Globus pallidus (tissue), 1 donor: Measurements from ENCODE around the gene RTEL1.
A peak's percentile ranks its signal among the peaks of the same experiment; 100 is the strongest.

ENCODE experiments used
- DNase-seq: peaks from one replicate; pipeline ENCODE4 v3.0.0-alpha.2; 2015; ENCODE audit warnings: low spot score

RTEL1 gene

GRCh38 chr20:63737945-63738686, 80.0 kb downstream of the RTEL1 start:
- DNase-seq = no peak

- peak; percentile 31 for DNase-seq
Measured at GRCh38 chr20:63738687-63739129, 80.6 kb downstream of the RTEL1 start.

GRCh38 chr20:63739130-63740069, 81.3 kb downstream of the RTEL1 start, which contains the start of gene SLC2A4RG:
Gene SLC2A4RG (plus strand): TSS chr20:63739776. CDS start chr20:63739913, 137 bp downstream.
- peak; percentile 85 for DNase-seq

GRCh38 chr20:63740070-63740626, 82.0 kb downstream of the RTEL1 start:
- peak; percentile 28 for DNase-seq

GRCh38 chr20:63740627-63741353, 82.7 kb downstream of the RTEL1 start:
- DNase-seq = peak; percentile 61

- DNase-seq = no peak
Measured at GRCh38 chr20:63741354-63741675, 83.2 kb downstream of the RTEL1 start.

GRCh38 chr20:63741676-63742380, 83.7 kb downstream of the RTEL1 start:
- DNase-seq = no peak

- DNase-seq = no peak
Measured at GRCh38 chr20:63742381-63743024, 84.4 kb downstream of the RTEL1 start.

- DNase-seq = no peak
Measured at GRCh38 chr20:63743210-63743970, 85.3 kb downstream of the RTEL1 start.

GRCh38 chr20:63744158-63744557, 86.0 kb downstream of the RTEL1 start:
- DNase-seq = no peak

GRCh38 chr20:63744574-63745423, 86.7 kb downstream of the RTEL1 start:
- no peak for DNase-seq

GRCh38 chr20:63745424-63745805, 87.3 kb downstream of the RTEL1 start:
- DNase-seq = no peak
